ENCODE results near the gene ZMYND19.
"Not testable (repeated sequence)": the region's sequence is repeated elsewhere in the genome, so short reads cannot be mapped to it uniquely, and the experiment has no call there.

The ZMYND19 gene

DNA sequence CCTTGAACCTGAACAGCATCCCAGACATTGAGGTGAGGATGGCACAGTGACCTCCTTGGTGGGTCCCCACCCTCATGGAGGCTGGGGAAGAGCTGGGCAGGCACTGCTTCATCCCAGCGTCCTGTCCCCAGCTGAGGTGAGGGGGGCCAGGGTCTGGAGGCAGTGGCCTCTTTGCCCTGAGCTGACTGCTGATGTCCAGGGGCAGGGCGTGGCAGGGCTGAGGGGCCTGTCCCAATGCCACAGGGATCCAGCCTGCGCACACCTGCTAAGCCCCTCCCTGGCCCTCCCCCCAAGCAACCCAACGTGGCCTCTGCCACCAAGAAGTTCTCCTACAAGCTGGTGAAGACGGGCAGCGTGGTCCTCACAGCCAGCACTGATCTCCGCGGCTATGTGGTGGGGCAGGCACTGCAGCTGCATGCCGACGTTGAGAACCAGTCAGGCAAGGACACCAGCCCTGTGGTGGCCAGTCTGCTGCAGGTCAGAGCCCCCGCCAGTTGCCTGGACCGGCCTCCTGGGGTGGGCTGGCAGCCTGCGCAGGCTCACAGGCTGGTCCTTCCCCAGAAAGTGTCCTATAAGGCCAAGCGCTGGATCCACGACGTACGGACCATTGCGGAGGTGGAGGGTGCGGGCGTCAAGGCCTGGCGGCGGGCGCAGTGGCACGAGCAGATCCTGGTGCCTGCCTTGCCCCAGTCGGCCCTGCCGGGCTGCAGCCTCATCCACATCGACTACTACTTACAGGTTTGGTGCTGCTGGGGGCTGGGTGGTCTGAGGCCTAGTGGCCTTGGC, 23.6 kb upstream of the ZMYND19 start:
- no peak for DNase-seq

- DNase-seq, result no peak
Measured at GRCh38 chr9:137613259-137613658, 22.9 kb upstream of the ZMYND19 start.

GRCh38 chr9:137612741-137613142, 22.4 kb upstream of the ZMYND19 start:
- no peak for DNase-seq

- no peak for DNase-seq
Measured at GRCh38 chr9:137611623-137612609, 21.6 kb upstream of the ZMYND19 start.

DNA sequence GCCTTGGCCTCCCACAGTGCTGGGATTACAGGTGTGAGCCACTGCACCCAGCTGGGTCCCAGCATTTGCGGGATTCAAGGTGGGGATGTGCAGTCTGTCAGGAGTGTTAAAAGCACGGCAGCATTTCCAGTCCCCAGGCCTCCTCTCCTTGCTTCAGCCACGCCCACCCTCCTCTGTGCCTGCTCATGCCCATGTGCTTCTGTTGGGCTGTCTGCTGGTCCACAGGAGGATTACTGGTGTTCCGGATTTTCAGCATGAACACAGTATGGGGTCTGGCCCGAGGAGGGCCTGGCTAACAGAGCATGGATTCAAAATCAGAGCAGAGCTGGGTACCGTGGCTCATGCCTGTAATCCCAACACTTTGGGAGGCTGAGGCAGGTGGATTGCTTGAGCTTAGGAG, 20.6 kb upstream of the ZMYND19 start:
- DNase-seq, result no peak

DNA sequence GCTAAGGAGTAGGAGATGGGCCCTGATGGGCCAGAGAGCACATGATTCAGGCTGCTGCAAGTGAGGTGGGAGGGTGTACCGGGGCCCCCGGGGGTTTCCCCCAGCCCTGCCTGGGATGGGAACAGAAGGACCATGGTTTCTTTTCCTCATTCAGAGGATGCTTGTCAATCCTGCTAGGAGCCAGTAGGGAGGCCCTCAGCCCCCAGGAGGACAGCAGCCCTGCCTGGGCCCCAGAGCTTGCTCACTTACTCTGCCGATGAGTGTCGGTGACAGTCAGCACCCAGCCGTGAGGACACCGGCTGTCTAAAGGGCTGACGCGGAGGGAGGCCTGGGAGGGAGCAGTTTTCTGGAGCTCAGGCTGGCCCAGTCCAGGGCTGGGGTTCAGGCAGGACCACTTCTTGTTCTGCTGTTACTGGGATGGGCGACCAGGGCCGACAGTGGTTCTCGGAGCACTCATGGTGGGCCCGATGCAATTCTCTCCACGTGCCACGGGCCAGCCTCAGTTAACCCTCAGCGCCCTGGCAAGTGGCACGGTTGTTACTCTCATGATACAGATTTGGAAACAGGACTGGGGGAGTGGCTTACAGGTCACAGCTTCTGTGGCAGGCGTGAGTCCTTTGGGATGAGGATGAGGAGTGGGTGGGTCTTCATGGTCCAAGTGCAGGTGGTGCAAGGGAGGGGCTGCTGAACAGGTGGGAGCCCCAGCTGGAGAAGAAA, 17.0 kb upstream of the ZMYND19 start:
- no peak for DNase-seq

- no peak for DNase-seq
Measured at GRCh38 chr9:137606734-137607138, 16.4 kb upstream of the ZMYND19 start.

- DNase-seq, result no peak
Measured at GRCh38 chr9:137606005-137606621, 15.8 kb upstream of the ZMYND19 start.

DNA sequence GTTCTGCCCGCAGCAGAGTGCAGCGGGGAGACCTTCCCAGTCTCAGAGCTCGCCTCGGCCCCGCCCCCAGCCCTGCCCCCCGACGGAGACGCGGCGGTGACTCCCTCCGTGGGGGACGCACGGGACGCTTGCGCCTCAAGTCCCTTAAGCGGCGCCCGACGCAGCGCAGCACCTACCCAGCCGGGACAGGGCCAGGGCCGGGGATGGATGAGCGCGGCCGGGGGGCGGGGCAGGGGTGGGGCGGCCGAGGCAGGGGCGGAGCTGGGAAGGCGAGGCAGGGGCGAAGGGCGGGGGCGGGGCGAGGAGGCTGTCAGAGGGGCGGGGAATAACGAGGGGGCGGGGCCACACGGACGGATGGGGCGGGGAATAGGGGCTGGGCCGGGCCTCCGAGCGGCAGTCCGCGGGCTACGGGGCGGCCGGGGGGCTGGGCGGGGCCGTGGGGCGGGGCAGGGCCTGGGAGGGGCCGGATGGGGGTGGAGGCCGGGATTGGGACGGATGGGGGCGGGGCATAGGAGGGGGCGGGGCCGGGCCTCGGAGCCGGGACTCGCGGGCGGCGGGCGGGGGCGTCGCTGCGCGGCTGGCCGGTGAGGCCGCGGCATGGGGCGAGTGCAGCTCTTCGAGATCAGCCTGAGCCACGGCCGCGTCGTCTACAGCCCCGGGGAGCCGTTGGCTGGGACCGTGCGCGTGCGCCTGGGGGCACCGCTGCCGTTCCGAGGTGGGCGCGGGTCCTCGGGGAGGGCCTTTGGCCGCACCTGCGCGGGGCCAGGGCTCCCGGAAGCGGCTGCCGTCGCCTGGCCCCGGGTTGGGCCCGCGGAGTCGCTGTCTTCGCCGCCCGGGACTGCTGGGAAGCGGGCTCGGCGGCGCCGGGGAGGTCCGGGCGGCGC, 15.1 kb upstream of the ZMYND19 start, which contains the start of gene ARRDC1:
Gene ARRDC1, plus strand, starts transcription at position 566 of the 884 bp plus-strand sequence. Its CDS starts 32 bp downstream, at position 598.
- DNase-seq, result peak; percentile 92 to 94

DNA sequence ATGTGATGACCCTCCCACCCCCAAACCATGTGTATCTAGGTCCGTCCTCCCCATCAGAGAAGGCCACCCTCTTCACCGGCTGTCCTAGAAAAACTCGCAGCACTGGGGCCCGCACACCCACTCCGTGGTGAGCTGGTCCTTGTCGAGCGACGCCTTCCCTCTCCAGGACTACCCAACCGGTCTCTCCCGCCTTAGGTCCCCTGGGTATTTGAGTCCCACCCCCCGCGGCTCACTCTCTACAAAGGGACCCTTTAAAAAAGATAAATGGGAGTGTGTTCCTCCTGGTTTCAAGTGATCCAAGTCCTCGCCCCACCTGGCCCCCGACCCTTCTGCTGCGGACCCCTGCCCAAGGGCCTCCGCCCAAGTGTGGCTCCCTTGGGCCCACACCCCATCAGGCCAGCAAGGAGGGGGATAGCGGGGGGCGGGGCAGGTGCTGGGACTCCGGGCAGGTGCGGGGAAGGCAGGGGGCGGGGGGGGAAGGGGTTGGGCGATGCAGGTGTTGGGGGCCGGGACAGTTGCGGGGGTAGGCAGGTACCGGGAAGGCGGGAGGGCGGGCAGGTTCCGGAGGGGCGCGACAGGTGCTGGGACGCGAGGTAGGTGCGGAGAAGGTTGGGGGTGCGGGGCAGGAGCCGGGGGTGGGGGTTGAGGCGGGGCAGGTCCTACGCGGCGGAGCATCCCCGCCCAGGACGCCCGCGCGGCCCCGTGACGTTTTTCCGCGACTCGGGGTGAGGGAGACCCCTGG, 14.2 kb upstream of the ZMYND19 start:
- no peak for DNase-seq

GRCh38 chr9:137603879-137604278, 13.6 kb upstream of the ZMYND19 start:
- no peak for DNase-seq

DNA sequence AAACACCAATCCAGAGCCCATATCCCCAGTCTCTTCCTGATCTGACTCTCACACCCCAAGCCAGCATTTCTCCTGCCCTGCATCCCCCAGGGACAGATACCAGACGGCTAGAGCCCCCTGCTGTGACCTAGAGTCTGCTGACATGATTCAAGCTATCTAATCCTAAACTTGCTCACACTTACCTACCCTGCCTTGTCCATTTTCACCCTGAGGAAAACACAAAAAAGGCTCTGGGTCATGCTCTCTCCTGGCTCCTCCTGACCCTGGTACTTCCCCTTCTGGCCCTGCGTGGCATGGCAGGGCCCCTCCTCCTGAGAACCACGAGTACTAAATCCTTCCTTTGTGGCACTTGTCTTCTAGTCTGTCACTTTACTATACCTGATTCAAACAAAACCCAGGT, 12.3 kb upstream of the ZMYND19 start:
- no peak for DNase-seq

GRCh38 chr9:137598943-137599342, 8.6 kb upstream of the ZMYND19 start:
- DNase-seq, result no peak

DNA sequence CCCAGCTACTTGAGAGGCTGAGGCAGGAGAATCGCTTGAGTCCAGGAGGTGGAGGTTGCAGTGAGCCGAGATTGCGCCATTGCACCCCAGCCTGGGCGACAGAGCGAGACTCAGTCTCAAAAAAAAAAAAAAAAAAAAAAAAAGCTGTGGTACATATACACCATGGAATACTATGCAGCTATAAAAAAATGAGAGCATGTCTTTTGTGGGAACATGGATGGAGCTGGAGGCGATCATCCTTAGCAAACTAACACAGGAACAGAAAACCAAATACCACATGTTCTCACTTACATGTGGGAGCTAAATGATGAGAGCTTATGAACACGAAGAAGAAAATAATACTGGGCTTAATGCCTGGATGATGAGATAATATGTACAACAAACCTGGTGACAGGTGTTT, 6.3 kb upstream of the ZMYND19 start:
- DNase-seq, result not testable (repeated sequence)

- DNase-seq, result no peak
Measured at GRCh38 chr9:137593176-137593575, 2.9 kb upstream of the ZMYND19 start.

DNA sequence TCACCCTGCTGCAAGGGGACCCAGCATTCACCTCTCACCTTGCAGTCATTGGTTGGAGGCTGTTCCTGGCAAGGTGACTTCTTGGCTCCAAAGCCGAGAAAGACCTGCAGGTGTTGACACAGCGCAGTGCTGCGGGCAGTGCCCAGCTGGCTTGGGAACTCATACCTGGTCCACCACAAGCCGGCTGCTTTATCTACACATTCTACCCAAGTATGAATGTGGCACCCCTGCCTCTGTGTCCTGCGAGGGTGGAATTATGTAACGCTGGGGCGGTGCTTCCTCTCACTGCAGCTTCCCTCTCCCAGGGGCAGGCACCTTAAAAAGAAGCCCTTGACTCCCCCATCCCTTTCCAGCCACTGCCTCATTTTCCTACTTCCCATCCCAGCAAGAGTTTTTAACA, 2.5 kb upstream of the ZMYND19 start:
- no peak for DNase-seq

GRCh38 chr9:137590123-137590468, 216 bp downstream of the ZMYND19 start:
- DNase-seq, result no peak

DNA sequence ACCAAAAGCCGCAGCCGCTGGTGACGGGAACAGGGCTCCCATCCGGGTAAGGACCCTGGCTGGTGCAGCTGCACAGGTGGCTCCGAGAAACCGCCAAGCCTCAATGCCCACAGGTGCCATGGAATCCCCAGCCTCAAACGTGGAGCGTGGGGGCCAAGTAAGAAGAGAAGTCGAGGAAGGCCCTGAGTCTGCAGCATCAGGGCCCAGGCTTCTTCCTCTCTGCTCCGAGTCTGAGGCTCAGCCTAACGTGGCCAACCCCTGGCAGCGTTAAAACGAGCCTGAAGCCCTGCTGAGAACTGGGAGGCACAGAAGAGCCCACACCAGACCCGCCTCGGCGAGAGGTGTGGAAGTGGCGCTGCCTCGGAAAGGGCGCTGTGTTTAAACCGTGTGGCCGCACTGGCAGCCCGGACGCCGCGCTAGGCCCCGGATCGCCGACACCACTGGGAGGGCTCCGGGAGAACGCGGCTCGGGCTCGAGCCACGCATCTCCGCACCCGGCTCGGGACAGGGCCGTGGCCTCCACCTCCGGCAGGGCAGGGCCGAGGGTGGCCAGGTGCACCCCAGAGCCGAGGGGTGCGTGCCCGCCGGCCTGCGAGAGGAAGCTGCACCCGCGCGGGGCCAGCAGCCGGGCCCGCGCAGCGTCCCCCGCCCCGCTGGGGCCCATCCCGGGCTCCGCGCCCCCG, 730 bp downstream of the ZMYND19 start:
- DNase-seq, result no peak

DNA sequence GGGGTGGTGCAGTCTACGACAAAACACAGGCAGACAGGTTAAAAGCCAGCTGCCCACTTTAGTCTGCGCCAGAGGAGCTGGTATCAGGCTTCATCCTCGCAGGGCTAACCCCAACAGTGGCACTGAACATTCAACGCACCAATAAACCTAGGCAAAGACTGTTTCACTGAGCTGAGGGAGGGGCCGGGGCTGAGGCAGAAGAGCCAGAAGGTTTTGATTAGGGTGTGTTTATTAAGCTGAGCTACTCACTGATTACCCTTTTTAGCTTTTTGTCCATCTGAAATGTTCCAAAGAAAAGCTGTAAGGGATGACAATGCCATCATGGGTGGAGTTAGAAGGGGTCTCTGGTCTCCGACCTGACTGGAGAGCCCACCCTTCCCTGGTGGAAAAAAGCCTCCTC, 1.4 kb downstream of the ZMYND19 start:
- no peak for DNase-seq

- no peak for DNase-seq
Measured at GRCh38 chr9:137588311-137588710, 2.0 kb downstream of the ZMYND19 start.
